Body of pancreas (tissue), 4 donors: Measurements from ENCODE around the gene BLOC1S1. TPM values are rescaled to one million over a fixed set of nuclear protein-coding genes. Genes with fewer than 3 reads are reported as not detected.

Experiments used
- ATAC-seq: fragments of 150-250 bp; one replicate; pipeline ENCODE4 v1.9.1; 2016
- DNase-seq, 4 donors: peaks; one replicate each; pipeline ENCODE4 v3.0.0-alpha.2; 2019
- H3K27ac ChIP-seq, 4 donors: fragments of 200-600 bp; sonication (generic); 1 replicate in 3 of 4; 2 replicates in 1 of 4; pipeline versions ENCODE4 v1.5.1 to v1.6.1; 2016 to 2019; ENCODE audit warnings: mild to moderate bottlenecking in 1 of 4, mixed read lengths in 1 of 4, moderate library complexity in 1 of 4
- H3K27me3 ChIP-seq, 2 donors: fragments of 200-600 bp; sonication (generic); one replicate each; pipeline ENCODE4 v1.6.0; 2016; ENCODE audit warnings: mild to moderate bottlenecking in 1 of 2
- H3K36me3 ChIP-seq, 2 donors: fragments of 200-600 bp; sonication (generic); replicated peaks in 1 of 2; 2 replicates each; pipeline ENCODE4 v1.5.1; 2016; ENCODE audit warnings: low read depth in 2 of 2; ENCODE audit not compliant: insufficient read depth in 1 of 2
- H3K4me1 ChIP-seq: fragments of 200-600 bp; sonication (generic); one replicate; pipeline ENCODE4 v1.6.0; 2016
- H3K4me3 ChIP-seq, 2 donors: fragments of 200-600 bp; sonication (generic); 1 replicate in 1 of 2; 2 replicates in 1 of 2; pipeline ENCODE4 v1.5.1; 2016 to 2019
- H3K9me3 ChIP-seq, 3 donors: fragments of 200-600 bp; sonication (generic); 1 replicate in 2 of 3; 2 replicates in 1 of 3; pipeline ENCODE4 v1.5.1; 2016
- POLR2A ChIP-seq, 3 donors: fragments of 450-650 bp; IDR thresholded peaks; one replicate each; pipeline ENCODE4 v1.6.1; 2016; ENCODE audit warnings: antibody characterized with exemption in 3 of 3, mild to moderate bottlenecking in 2 of 3
- WGBS, 2 donors: methylation state at CpG; one replicate each; pipeline ENCODE4 v1.1.5; 2017; 5-methylcytosine and 5-hydroxymethylcytosine counted together
- intact Hi-C: fragments of 100-400 bp; cut with DNase I; formaldehyde crosslinking; loops from one replicate; pipeline ENCODE4 v1.15.1; 2023
- total RNA-seq, 2 donors: library from RNA; depleted of rRNA; stranded (reverse); fragments of >200 nt; gene quantifications; one replicate each; pipeline ENCODE4 v1.1.0, GENCODE V29; 2016
- TF ChIP-seq, protein P1 (sequence below), 7 experiments: fragments of 450-650 bp in 4 of 7; fragments of 200-600 bp in 3 of 7; sonication (generic) in 3 of 7; IDR thresholded peaks; one replicate each; pipeline ENCODE4 v1.5.1; 2016 to 2019; ENCODE audit warnings: antibody characterized with exemption in 7 of 7

BLOC1S1 gene
- total RNA-seq, 2 donors from 2014 or later: 86.1 to 105 TPM

DNA sequence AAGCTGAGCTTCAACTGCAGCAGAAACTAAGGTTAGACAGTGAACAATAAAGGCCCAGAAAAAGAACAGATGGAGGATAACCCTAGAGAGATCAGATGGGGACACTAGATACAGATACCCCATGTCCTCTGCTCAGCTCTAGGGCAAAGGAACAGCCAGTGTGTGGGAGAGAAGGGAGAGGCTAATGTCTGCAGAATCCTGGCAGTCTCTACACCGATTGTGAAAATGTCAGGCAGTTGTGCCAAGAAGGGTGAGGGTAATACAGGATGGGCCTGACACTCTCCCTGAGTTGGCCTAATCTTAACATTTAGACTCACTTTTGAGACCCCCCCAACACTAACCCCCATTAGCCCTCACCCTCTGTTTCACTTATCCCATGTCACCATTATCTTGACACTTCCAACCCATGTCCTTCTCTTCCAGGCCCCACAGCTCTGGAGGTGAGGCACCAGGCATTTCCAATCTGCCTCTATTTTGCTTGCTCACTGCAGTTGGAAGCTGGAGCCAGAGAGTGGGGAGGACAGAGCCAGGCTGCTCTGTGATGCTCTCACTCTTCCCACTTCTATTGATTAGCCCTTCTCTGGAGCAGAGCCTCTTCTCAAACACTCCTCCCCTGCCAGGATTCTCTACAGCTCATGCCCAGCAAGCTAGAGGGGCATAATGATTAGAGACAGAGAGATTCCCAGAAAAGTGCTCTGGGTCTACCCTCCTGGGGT, 3.0 kb upstream of the BLOC1S1 start:
- no peaks in the 10 kb centered on the region for H3K36me3 ChIP-seq
- peaks cover 23% of the 10 kb centered on the region for H3K4me1 ChIP-seq
- H3K27ac ChIP-seq: no peak overlapping the region
- ATAC-seq: no peak
- no peaks in the 10 kb centered on the region for H3K27me3 ChIP-seq
- no peaks in the 10 kb centered on the region for H3K9me3 ChIP-seq
- intact Hi-C loops: no loop called here
- WGBS, 2 donors: 27 to 55% methylated on average over 1 of the region's 1 CpG
- H3K4me3 ChIP-seq: no peak overlapping the region
- TF ChIP-seq, protein P1, sequence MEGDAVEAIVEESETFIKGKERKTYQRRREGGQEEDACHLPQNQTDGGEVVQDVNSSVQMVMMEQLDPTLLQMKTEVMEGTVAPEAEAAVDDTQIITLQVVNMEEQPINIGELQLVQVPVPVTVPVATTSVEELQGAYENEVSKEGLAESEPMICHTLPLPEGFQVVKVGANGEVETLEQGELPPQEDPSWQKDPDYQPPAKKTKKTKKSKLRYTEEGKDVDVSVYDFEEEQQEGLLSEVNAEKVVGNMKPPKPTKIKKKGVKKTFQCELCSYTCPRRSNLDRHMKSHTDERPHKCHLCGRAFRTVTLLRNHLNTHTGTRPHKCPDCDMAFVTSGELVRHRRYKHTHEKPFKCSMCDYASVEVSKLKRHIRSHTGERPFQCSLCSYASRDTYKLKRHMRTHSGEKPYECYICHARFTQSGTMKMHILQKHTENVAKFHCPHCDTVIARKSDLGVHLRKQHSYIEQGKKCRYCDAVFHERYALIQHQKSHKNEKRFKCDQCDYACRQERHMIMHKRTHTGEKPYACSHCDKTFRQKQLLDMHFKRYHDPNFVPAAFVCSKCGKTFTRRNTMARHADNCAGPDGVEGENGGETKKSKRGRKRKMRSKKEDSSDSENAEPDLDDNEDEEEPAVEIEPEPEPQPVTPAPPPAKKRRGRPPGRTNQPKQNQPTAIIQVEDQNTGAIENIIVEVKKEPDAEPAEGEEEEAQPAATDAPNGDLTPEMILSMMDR (IDR thresholded peaks at IDR 0.05): no peak
- TF ChIP-seq POLR2A (IDR thresholded peaks at IDR 0.05): no peak
- no peak for DNase-seq

DNA sequence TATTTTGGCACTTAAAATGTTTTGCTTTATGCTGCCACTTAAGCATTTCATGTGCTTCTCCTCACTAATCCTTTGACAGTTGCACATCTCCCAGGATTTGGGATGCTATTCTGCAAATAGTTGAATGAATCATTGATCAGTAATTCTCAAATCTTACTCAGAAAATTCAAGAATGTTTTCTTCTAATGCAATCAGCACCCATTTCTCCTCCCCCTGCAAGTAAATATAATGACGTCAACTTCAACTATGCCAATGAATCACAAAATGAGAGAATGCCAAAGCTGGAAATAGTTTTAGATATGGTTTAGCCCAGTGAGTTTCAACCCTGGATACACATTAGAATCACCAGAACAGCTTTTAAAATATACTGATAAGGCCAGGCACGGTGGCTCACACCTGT, 2.1 kb upstream of the BLOC1S1 start:
- Histone ChIP-seq H3K4me1 (peaks cover 32% of the 10 kb centered on the region), H3K27me3 (no peaks in the 10 kb centered on the region), H3K27ac (no peak overlapping the region), H3K36me3 (no peaks in the 10 kb centered on the region), H3K4me3 (no peak overlapping the region), H3K9me3 (no peaks in the 10 kb centered on the region)
- TF ChIP-seq, protein P1 (IDR thresholded peaks at IDR 0.05): no peak
- ATAC-seq: no peak
- 28 to 38% methylated on average over 2 of the region's 2 CpGs for WGBS, 2 donors
- no peak for DNase-seq
- intact Hi-C loops: no loop called here

DNA sequence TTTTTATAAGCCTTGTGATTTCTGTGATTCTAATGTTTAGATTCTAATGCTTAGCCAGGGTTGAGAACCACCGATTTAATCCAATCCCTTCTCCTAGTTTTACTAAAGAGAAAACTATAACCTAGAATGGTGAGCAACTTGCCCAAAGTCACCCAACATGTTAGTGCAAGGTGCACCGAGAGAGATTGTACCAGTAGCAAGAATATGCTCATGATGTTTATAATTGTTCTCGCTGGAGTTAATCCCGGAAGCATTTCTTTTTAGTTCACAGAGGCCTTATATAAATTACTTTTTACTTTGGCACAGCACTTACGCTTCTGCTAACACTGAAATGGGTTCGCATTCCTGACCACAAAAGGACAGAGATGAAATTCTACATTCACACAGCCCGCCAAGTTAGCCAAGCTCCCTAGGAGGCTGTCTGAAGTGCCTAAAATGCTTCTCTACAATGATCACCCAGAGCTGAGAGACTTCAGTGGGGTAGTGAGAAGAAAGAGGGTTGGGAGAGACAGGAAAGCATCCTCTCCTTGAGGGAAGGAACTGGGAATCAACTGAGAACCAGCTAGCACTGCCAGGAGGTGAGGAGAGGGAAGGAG, 579 bp upstream of the BLOC1S1 start:
- ATAC-seq (no peak), DNase-seq (no peak)
- intact Hi-C loops: no loop called here
- Histone ChIP-seq H3K27ac (peak overlapping the region; percentile 77 to 94 (median 85)), H3K36me3 (no peaks in the 10 kb centered on the region), H3K4me1 (peaks cover 47% of the 10 kb centered on the region), H3K4me3 (peak overlapping the region in 1 of 2 donors; percentile 46), H3K9me3 (no peaks in the 10 kb centered on the region), H3K27me3 (no peaks in the 10 kb centered on the region)
- TF ChIP-seq, protein P1 (IDR thresholded peaks at IDR 0.05): no peak
- no peak for TF ChIP-seq POLR2A (IDR thresholded peaks at IDR 0.05)
- WGBS, 2 donors: 55 to 58% methylated on average over 7 of the region's 7 CpGs

DNA sequence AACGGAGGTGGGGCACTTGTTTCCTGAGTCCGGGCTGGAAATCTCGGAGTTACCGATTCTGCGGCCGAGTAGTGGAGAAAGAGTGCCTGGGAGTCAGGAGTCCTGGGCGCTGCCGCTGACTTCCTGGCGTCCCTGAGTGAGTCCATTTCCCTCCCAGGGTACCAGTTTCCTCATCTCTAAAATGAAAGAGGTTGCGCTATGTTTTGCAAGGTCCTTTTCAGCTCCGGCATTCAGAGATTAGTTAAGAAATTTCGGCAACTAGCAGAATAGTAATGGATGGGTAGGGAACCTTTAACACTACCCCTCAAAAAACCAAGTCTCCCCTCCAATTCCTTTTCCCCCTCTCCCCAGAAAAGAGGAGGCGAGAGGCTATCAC, 724 bp downstream of the BLOC1S1 start:
- H3K4me1 ChIP-seq: peaks cover 60% of the 10 kb centered on the region
- intact Hi-C loops: no loop called here
- peak overlapping the region; percentile 77 to 94 (median 85) for H3K27ac ChIP-seq
- WGBS, 2 donors: 1 to 2% methylated on average over 11 to 13 of the region's 13 CpGs
- no peaks in the 10 kb centered on the region for H3K9me3 ChIP-seq
- DNase-seq (no peak), ATAC-seq (no peak)
- no peaks in the 10 kb centered on the region for H3K36me3 ChIP-seq
- TF ChIP-seq, protein P1 (IDR thresholded peaks at IDR 0.05): no peak
- no peak for TF ChIP-seq POLR2A (IDR thresholded peaks at IDR 0.05)
- H3K4me3 ChIP-seq: peak overlapping the region; percentile 46
- H3K27me3 ChIP-seq: no peaks in the 10 kb centered on the region
